NCI-H1930 (cell line): Measurements from ENCODE around the gene CAPN2.
A peak's percentile ranks its signal among the peaks of the same experiment; 100 is the strongest.

Experiments
- DNase-seq, 2 experiments: peaks; one replicate each; lab custom pipeline; 2025; lab: John Stamatoyannopoulos, UW

Gene CAPN2

DNA sequence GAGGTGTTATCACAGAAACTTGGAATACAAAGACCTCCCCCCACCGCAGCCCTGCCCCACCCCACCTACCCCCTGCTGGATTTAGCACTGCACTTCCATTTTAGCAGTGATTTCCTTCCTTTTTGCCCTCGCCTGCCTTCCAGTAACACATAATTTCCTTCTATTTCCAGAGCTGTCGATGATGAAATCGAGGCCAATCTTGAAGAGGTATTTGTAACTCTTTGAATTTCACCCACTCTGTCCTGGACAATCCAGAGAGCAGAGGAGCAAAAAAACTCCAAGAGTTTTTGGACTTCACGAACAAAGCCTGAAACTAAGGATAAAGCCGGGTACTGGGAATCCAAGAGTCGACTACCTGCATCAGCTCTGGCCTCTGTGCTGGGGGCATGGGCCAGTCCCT lies 49.1 kb downstream of the CAPN2 start:
- no peak for DNase-seq

- no peak for DNase-seq
Measured at GRCh38 chr1:223763251-223763650, 50.9 kb downstream of the CAPN2 start.

DNA sequence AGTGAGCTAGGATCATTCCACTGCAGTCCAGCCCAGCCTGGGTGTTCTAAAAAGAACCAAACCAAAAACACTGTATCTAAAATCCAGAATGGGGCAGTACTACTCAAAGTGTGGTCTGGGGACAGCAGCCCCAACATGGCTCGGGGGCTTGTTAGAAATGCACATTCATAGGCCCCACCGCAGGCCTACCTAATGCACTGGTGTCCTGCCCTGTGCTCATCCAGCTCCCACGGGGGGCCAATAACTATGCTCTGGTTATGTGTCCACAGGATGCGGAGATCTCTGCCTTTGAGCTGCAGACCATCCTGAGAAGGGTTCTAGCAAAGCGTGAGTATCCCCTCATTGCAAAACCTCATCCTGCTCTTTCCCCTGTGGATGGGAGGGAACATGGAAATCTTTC lies 51.5 kb downstream of the CAPN2 start:
- DNase-seq = no peak

GRCh38 chr1:223765036-223765718 lies 52.8 kb downstream of the CAPN2 start:
- no peak for DNase-seq

DNA sequence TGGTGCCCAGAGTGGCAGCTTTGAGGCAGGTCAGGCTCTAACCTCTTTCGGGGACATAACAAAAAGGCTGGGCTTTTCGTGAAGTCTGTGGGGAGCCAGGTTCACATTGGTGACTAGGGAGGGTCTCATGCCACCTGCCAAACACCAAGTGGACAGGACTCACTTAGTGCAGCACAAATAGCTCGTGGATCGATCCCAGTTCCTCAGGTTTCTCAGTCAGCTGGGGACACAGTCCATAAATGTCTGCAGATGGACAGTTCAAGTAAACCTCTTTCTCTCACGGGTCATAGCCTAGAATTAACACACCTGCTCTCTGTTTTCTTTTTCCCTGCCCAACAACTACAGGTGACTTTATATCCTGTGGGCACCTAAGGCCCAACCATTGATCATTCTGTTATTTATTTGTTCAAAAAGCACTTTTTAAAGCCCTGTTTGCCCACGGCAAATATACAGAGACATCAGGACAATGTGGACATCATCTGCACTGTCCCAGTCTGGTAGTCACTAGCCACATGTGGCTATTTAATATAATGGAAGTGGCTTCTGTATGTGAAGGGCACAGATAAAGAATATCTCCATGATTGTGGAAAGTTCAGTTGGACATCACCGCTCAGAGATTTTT lies 53.5 kb downstream of the CAPN2 start:
- DNase-seq = peak in 1 of 2 experiments; percentile 25

DNA sequence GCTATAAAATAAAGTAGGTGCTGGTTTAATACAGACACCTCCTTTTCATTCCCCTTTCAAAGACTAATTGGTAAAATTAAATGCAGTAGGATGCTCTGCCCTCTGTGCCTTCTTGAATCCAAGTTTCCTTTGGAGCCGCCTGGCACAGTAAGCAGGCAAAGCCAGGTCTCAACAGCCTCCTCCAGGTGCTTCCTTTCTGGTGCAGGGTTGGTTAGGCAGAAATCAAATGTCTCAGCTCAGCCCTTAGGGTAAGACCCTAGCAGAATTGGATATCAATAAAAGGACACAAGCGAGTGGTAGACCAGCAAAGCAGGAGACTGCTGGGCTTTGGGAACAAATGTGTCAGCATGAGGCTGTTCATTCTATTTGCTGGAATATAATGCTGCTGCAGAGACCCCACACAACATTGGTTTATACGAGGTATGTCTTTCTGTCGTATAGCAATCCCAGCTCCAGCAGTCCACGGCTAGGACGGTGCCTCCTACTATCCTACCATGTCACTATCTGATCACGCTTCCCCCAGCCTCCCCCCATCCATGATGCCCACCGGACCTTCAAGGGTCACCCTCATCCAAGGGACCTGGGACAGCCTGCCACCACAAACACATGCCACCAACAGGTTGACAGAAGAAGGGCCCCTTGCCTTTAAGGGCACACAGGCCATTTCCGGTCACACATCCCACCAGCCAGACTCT lies 58.4 kb downstream of the CAPN2 start:
- DNase-seq = no peak

DNA sequence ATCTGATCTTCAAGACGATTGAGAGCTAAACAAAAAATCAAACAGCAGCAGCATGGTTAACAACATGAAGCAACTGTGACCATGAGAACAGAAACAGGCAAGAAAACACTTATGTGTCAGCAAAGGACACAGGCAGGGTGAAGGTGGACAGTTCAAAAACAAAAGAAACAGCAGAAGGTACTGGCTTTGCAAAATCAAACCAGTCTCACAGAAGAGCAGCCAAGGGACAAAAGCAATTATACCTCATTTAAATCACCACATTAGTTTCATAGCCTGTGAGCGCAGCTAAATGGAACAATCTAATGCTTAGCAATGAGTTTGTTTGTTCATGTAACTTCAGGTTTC lies 59.1 kb downstream of the CAPN2 start:
- no peak for DNase-seq

GRCh38 chr1:223771814-223772770 lies 59.8 kb downstream of the CAPN2 start:
- no peak for DNase-seq

DNA sequence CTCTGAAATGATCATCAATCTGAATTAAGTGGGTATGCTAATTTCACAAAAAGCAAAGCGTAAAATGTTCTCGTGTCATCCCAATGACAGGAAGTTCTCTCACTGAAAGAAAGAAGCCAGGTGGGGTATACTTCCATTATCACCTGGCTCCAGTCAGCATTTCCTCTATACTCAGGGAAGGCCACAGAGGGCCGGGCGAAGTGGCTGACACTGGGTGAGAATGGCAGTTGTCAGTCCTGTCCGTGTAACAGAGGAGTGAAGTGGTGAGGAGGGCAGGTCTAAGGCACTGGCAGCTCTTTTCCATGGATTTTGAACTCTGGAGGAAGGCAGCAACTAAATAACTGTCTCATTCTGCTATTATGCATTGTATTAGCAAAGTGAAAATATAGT lies 60.4 kb downstream of the CAPN2 start:
- DNase-seq = no peak

DNA sequence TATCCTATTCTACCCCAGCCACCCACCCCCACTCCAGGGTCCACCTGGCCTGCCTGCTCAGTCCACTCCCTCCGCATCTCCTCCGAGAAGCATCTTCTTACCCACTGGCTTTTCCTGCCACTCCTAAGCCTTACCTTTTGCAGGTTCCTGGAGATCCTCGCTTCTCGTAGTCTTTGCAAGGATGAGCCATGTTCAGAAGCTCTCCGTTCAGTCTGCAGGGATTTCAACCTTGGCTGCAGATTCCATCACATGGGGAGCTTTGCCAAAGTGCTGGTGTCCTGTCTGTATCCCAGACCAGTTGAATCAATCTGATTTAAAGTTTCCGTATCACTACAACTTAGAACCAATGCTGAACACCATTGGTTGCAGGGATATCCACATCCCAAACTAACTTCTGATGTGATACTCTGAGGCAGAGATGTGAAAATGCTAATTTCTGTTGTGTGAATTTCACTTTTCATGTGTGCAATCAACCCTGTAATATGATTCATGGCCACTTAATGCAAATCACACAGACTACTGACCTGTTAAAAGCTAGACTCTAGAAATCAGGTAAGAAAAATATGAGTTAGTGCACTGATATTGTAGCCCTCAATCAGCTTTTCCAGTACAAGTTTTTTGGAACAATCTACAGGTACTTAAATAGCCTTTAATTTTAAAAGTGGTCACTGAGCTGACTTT lies 61.9 kb downstream of the CAPN2 start:
- no peak for DNase-seq

GRCh38 chr1:223775054-223775453 lies 62.7 kb downstream of the CAPN2 start:
- no peak for DNase-seq

GRCh38 chr1:223775711-223776074 lies 63.4 kb downstream of the CAPN2 start:
- DNase-seq = no peak

DNA sequence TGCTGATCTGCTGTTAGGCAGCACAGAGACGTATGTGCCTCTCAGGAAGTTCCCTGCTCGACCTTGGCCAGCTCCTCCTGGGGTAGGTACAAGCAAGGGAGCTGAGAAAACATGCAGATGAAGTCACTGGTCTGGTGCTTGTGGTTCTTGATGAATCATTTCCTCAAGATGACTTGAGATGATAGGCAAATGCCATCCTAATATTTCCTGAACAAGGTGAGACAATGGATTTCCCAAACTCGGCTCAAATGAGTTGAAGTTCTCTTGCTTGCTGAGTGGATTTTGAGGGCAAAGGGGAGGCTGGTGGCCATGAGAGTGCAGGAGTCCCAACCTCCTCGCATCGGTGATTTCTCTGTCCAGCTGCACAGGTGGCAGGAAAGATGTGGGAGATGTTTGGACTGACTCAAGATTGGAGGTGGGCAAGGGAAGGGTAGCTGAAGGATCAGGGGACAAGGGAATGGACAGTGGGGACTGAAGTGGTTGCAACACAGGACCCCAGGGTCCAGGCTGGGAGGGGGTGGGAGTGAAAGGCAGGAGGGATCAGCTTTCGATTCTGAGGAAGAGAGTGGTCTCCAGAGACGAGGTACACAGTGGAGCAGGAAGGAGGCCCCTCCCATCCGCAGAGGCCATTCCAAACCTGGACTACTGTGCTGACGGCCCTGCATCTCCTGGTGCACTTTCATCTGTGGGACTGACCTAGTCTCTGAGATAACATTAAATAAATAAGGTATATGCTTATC lies 63.9 kb downstream of the CAPN2 start:
- DNase-seq = no peak

- DNase-seq = no peak
Measured at GRCh38 chr1:223776826-223777454, 64.6 kb downstream of the CAPN2 start.

- DNase-seq = no peak
Measured at GRCh38 chr1:223780318-223780717, 68.0 kb downstream of the CAPN2 start.

GRCh38 chr1:223780949-223781348 lies 68.6 kb downstream of the CAPN2 start:
- DNase-seq = no peak

DNA sequence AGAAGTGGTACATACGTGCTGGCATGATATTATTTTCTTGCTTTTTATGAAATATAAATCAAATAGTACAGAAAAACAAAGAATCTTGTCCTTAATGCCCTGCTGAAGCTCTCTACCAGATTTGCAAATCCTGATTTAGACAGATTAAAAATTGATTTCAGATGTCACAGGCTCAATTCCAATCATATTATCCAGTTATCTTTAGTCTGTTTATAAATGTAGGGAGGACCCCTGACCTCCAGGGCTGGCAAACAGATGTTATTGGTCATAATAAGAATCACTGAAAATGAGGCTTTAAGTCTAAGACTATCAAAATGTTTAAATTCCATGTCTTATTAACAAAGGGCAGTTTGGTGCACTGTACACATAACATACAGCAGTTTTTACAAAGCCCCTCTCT lies 71.3 kb downstream of the CAPN2 start:
- no peak for DNase-seq

DNA sequence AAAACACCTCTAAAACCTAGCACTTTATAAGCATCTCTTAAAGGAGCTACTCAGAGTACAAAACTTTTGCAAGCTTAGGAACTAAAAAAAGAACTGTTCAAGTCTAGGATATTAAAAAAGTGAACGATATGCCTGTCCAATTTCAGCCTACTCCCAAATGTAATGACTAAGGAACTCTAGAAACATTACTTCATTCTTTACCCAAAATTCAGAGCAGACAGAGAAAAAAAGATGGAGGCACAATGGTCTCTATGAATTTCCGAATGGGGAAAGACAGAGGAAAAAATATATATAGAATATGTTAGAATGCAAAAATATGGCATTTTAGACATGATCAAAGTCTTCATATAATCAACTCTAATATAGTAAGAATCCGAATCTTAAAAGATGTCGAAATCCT lies 72.2 kb downstream of the CAPN2 start:
- no peak for DNase-seq

GRCh38 chr1:223785808-223786207 lies 73.5 kb downstream of the CAPN2 start:
- no peak for DNase-seq

DNA sequence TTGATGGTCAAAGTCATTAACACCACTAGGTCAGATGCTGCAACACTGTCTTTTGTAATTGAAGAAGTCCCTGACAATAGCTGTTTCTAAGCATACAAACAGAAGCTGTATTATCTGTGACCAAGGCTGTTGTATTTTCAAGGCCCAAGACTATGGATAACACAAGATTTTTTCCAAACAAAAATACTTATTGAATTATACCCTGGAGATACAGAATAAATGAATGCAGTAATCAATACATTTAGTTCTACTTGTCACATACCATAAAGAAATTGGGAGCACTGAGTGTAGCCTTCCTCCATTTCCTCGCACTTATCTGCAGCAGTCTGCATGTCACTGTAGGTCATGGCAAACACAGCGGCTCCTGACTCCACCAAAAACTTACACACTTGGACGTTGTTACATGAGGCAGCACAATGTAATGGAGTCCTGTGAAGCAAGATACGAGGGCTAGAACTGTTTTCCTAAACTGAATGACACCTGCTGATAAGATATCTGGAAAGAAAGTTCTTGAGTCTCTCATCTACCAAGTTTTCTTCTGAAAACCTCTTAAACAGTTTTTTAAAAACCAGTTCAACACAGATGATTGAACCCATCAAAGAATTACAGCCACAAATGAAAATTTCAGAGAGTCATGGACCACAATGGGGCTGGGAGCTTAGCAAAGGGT lies 76.5 kb downstream of the CAPN2 start:
- no peak for DNase-seq
